HG03064 (cell line): ENCODE data around the gene ATG16L2.
"Not testable (repeated sequence)": the region's sequence is repeated elsewhere in the genome, so short reads cannot be mapped to it uniquely, and the experiment has no call there.

Experiments used
- ATAC-seq: cut with Tn5 transposase; IDR thresholded peaks from one replicate; pipeline ENCODE4 v1.9.1; 2021; ENCODE audit warnings: low read depth; ENCODE audit not compliant: unreplicated experiment

Gene ATG16L2

GRCh38 chr11:72840780-72841179 lies 26.6 kb downstream of the ATG16L2 start:
- no peak for ATAC-seq

GRCh38 chr11:72841397-72841796 lies 27.2 kb downstream of the ATG16L2 start:
- no peak for ATAC-seq

- no peak for ATAC-seq
Measured at GRCh38 chr11:72842126-72842525, 27.9 kb downstream of the ATG16L2 start.

- no peak for ATAC-seq
Measured at GRCh38 chr11:72842653-72843330, 28.6 kb downstream of the ATG16L2 start.

DNA sequence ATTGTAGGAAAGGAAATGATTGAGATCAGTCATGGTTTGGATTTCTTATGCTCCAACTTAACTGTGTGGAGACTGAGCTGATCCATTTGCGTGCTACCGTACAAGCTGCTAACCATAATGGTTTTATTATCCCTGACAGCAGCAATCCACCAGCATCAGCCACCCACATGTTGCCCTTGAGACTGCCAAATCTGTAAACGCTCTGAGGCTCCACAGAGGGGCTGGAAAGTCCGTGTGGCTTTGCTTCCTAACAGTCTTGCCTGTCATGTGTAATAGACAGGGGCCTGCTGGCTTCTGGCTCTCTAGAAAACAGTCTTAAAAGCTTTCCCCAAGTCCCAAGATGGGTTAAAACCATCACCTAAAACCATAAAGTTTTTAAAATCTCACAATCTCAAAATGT lies 30.1 kb downstream of the ATG16L2 start:
- no peak for ATAC-seq

- no peak for ATAC-seq
Measured at GRCh38 chr11:72848846-72849466, 34.7 kb downstream of the ATG16L2 start.

DNA sequence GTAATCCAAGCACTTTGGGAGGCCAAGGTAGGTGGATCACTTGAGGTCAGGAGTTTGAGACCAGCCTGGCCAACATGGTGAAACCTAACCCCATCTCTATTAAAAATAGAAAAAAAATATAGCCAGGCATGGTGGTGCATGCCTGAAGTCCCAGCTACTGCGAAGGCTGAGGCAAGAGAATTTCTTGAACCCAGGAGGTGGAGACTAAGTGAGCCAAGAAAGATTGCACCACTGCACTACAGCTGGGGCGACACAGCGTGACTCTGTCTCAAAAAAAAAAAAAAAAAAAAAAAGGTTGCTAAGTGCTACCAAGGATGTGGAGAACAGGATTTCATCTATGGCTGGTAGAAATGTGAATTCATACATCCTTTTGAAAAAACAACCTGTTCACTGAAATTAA lies 36.6 kb downstream of the ATG16L2 start:
- no peak for ATAC-seq

DNA sequence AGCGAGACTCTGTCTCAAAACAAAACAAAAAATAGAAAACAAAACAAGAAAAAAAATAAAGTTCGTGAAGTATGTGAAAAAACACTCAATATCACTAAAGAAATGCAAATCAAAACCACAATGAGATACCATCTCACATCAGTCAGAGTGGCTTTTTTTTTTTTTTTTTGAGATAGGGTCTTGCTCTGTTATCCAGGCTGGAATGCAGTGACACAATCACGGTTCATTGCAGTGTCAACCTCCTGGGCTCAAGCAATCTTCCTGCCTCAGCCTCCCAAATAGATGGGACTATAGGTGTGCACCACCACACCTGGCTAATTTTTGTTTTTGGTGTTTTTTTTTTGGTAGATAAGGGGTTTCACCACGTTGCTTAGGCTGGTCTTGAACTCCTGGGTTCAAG lies 37.5 kb downstream of the ATG16L2 start:
- ATAC-seq: no peak

- ATAC-seq: no peak
Measured at GRCh38 chr11:72856065-72856464, 41.9 kb downstream of the ATG16L2 start.

- ATAC-seq: no peak
Measured at GRCh38 chr11:72856551-72857345, 42.5 kb downstream of the ATG16L2 start.

DNA sequence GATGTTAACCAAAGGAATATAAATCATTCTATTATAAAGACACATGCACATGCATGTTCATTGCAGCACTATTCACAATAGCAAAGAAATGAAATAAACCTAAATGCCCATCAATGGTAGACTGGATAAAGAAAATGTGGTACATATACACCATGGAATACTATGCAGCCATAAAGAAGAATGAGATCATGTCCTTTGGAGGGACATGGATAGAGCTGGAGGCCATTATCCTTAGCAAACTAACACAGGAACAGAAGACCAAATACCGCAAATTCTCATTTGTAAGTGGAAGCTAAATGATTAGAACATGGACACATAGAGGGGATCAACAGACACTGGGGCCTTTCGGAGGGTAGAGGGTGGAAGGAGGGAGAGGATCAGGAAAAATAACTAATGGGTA lies 44.1 kb downstream of the ATG16L2 start:
- ATAC-seq: not testable (repeated sequence)

DNA sequence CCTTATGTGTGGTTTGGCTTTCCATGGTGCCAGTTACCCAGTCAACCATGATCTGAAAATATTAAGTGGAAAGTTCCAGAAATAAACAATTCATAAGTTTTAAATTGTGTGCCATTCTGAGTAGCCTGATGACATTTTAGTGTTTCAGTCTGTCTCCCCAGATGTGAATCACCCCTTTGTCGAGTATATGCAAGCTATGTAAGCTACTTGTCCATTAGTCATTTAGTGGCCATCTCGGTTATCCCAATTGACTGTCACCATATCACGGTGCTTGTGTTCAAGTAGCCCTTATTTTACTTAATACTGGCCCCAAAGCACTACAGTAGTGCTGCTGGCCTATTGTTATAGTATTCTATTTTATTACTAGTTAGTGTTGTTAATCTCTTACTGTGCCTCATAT lies 44.9 kb downstream of the ATG16L2 start:
- no peak for ATAC-seq

DNA sequence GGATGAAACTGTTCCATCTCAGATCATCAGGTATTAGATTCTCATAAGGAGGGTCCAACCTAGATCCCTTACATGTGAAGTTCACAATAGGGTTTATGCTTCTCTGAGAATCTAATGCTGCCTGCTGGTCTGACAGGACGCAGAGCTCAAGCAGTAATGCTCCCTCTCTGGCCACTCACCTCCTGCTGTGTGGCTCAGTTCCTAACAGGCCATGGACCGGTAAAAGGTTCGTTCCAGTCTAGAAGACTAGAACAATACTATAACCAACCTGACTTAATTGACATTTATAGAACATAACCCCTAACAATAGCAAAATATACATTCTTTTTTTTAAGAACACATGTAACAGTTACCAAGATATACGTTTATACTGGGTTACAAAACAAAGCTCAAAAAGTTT lies 45.8 kb downstream of the ATG16L2 start:
- no peak for ATAC-seq

GRCh38 chr11:72860592-72860991 lies 46.4 kb downstream of the ATG16L2 start:
- ATAC-seq: no peak

GRCh38 chr11:72863091-72863490 lies 48.9 kb downstream of the ATG16L2 start:
- ATAC-seq: no peak

- no peak for ATAC-seq
Measured at GRCh38 chr11:72863916-72864315, 49.7 kb downstream of the ATG16L2 start.

GRCh38 chr11:72864702-72865655 lies 50.8 kb downstream of the ATG16L2 start:
- no peak for ATAC-seq

- ATAC-seq: no peak
Measured at GRCh38 chr11:72867970-72868369, 53.8 kb downstream of the ATG16L2 start.

DNA sequence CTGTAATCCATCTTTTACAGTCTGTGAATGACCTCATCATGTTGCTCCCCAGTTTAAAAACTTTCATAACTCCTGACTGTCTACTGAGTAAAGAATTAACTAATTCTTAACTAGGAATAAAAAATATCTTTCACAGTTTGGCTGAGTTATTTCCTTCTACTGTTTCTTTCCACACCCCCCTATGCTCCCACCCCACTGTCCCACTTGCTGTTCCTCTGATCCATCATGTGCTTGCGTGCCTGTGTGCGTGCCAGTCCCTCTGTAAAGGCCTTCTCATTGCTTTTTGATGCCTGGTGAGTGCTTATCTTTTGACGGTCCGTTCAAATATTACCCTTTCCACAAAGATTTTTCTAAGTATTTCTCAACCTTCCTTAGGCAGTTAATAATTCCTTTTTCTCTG lies 55.6 kb downstream of the ATG16L2 start:
- no peak for ATAC-seq

DNA sequence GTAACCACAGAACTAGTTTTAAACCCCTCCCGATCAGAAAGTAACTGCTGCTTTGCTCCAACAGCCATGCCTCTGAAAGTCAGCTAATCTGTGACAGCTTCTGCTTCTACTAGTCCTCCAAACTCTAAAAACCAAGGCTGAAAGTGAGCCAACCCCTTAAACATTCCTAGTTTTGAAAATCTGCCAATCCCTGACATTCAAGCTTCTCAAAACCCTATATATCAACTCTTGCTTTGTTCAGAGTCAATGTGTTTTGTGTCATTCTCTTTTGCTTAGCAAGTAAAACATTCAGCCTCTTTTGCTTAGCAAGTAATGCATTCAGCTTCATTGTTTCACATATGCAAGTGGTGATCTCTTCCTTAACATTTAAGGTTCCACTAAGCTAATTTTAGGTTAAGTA lies 56.9 kb downstream of the ATG16L2 start:
- no peak for ATAC-seq

DNA sequence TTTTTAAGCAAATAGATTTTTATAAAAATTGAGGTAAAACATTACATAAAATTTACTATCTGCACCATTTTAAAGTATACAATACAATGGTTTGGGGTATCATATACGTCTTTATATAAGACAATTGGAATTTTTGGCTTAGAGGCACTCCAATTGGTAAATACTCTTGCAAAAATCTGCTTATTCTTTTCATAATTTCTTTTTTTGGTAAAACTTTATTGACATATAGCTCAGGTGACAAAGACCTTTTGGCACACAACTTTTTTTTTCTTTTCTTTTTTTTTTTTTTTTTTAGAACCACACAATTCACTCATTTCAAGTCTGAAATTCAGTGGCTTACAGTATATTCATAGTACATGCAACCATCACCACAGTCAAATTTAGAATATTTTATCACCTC lies 57.8 kb downstream of the ATG16L2 start:
- no peak for ATAC-seq
